ENCODE measurements around the gene EIF5A.

DNA sequence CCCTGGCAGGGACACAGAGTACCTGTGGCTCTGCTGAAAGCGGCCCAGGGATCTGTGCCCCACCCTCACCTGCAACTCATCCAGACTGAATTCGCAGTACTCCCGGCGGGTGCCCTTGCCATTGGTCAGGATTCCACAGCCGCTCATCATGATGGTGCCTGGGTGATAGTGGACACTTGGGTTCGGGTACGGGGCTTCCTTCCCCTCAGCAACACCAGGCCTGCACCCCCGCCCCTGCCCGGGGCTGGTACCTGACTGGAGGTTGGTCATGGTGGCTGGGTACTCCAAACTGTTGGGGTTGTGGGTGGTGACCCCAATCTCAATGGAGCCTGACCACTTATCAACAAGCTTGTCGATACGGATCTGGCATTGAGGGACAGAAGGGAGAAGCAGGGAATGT, 18.8 kb downstream of the EIF5A start:
- TF ChIP-seq SP1 (IDR thresholded peaks at IDR 0.05), result no peak
- TF ChIP-seq, protein P1, sequence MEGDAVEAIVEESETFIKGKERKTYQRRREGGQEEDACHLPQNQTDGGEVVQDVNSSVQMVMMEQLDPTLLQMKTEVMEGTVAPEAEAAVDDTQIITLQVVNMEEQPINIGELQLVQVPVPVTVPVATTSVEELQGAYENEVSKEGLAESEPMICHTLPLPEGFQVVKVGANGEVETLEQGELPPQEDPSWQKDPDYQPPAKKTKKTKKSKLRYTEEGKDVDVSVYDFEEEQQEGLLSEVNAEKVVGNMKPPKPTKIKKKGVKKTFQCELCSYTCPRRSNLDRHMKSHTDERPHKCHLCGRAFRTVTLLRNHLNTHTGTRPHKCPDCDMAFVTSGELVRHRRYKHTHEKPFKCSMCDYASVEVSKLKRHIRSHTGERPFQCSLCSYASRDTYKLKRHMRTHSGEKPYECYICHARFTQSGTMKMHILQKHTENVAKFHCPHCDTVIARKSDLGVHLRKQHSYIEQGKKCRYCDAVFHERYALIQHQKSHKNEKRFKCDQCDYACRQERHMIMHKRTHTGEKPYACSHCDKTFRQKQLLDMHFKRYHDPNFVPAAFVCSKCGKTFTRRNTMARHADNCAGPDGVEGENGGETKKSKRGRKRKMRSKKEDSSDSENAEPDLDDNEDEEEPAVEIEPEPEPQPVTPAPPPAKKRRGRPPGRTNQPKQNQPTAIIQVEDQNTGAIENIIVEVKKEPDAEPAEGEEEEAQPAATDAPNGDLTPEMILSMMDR (IDR thresholded peaks at IDR 0.05; ENCODE audit: low read depth, low read length, missing input control), result no peak
